Measurements from ENCODE around the gene CENPW.

- TF ChIP-seq CTCF (IDR thresholded peaks at IDR 0.05; ENCODE audit: insufficient read depth, low read length) (no peak), GABPA (IDR thresholded peaks at IDR 0.05; ENCODE audit: low read depth) (no peak)
These were observed 56.2 kb downstream of the CENPW start for GRCh38 chr6:126396131-126396530.
